ENCODE data around the gene FKBP1A. TPM values are rescaled to one million over a fixed set of nuclear protein-coding genes. Genes with fewer than 3 reads are reported as not detected.

The FKBP1A gene
- total RNA-seq, 2 experiments from 2014 or later, result 259 to 282 TPM

DNA sequence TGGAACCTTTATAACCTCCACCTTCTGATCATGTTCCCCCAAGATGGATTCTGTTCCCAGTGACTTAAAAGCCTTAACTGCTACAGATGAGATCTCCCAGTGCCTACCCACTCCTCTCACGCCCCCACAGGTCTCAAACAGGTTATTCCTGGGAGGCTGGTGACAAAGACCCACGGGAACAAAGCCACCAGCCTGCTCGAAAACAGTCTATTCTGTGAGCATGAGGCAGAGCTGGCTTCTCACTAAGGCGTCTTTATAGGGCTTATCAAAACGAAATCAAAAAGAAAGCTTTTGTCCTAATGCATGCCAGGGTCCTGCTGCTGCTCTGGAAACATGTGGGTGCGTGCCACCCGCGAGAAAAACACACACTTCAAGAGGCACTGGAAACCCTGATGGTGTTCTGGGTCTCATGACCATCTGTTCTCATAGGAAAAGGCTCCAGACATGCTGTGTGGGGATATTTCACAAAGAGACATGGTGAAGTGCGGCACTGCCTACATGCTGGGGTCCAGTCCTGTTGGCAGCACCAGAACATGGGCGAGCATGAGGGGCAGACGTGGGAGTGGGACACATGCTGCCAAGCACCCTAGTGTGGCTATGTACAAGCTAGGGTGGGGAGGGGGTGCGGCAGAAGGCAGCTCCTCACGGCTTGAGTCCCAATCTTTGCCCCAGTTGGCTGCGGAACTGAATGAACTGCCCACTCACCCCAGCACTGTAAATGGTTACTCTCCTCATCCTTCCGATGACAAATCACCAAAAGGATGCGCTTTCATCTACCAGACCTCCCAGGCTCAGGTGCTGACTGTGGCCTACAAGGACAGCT, 2.1 kb downstream of the FKBP1A start:
- ChIA-PET CTCF (interaction anchor here (1.0 to 2.1 kb wide), 7 partner anchors 8 to 78 kb away, joined by 3 to 12 read pairs (median 4); no protein-coding TSS in a partner anchor), POLR2A (interaction anchor here (0.6 to 4.4 kb wide), 14 partner anchors 9 to 89 kb away, joined by 3 to 18 read pairs (median 4); partner anchors contain the start of gene SDCBP2)
- Mint-ChIP-seq H3K36me3 (ENCODE audit: low read depth) (peaks cover 46% of the 10 kb centered on the region), H3K4me1 (ENCODE audit: low read depth) (peaks cover 64% of the 10 kb centered on the region), H3K9me3 (no peaks in the 10 kb centered on the region), H3K27ac (peak overlapping the region; percentile 88), H3K4me3 (peak overlapping the region; percentile 82), H3K27me3 (no peaks in the 10 kb centered on the region)
- ATAC-seq (no peak), DNase-seq (peak; percentile 39)
- TF ChIP-seq, protein P1, sequence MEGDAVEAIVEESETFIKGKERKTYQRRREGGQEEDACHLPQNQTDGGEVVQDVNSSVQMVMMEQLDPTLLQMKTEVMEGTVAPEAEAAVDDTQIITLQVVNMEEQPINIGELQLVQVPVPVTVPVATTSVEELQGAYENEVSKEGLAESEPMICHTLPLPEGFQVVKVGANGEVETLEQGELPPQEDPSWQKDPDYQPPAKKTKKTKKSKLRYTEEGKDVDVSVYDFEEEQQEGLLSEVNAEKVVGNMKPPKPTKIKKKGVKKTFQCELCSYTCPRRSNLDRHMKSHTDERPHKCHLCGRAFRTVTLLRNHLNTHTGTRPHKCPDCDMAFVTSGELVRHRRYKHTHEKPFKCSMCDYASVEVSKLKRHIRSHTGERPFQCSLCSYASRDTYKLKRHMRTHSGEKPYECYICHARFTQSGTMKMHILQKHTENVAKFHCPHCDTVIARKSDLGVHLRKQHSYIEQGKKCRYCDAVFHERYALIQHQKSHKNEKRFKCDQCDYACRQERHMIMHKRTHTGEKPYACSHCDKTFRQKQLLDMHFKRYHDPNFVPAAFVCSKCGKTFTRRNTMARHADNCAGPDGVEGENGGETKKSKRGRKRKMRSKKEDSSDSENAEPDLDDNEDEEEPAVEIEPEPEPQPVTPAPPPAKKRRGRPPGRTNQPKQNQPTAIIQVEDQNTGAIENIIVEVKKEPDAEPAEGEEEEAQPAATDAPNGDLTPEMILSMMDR (IDR thresholded peaks at IDR 0.05), result no peak
- intact Hi-C loops (cut with micrococcal nuclease), result loop anchor here (5.0 kb wide), 2 partner anchors 33 to 63 kb away; partner anchors contain the start of gene SDCBP2

DNA sequence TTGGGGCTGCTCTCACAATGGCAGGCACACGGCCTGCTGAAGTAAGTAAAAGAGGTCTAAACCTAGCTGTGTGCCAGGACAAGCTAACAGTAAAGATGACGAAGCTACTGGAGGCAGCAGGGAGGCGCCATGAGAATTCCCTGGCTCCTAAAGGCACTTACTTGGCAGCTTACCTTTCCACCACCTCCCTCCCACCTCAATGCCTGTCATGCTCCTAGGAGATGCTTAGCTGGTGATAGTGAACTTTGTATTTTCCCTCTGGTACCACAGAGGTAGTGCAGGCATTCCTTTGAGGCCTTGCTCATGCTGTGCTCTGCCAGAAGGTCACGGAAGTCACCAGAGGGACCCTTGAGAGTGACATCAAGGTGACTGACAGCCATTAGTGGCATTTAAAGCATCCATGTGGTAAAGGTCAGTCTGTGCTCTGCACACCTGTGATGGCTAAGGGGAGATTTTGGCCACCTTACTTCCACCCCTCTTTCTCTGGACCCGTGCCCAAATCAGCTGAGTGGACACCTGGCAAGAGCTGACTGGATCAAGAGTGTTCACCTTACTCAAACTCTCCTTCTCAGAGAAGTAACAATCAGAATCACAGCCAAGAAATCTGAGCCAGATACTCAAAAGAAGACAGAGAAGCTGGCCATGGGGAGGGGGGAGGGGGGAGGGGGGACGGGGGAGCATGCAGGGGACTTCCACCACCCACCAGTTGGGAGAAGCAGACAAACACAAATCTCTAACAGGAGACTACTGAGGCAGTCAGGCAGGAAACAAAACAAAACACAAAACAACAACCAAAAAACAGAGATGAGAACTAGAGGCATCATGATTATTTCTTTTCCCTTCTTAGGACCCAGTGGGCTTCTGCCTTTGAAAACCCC, 2.9 kb downstream of the FKBP1A start:
- Mint-ChIP-seq H3K27me3 (no peaks in the 10 kb centered on the region), H3K9me3 (no peaks in the 10 kb centered on the region), H3K4me3 (peak overlapping the region; percentile 82), H3K27ac (peak overlapping the region; percentile 89), H3K36me3 (ENCODE audit: low read depth) (peaks cover 51% of the 10 kb centered on the region), H3K4me1 (ENCODE audit: low read depth) (peaks cover 70% of the 10 kb centered on the region)
- intact Hi-C loops (cut with micrococcal nuclease), result loop anchor here (5.0 kb wide), 2 partner anchors 33 to 63 kb away; partner anchors contain the start of gene SDCBP2
- TF ChIP-seq, protein P1 (IDR thresholded peaks at IDR 0.05), result no peak
- DNase-seq, result peak; percentile 33
- CTCF ChIA-PET, result interaction anchor here (1.2 to 1.8 kb wide), 3 partner anchors 7 to 13 kb away, joined by 5 read pairs; no protein-coding TSS in a partner anchor
- POLR2A ChIA-PET, result interaction anchor here (0.7 to 4.4 kb wide), 7 partner anchors 13 to 125 kb away, joined by 3 to 18 read pairs (median 3); no protein-coding TSS in a partner anchor
- ATAC-seq, result no peak

DNA sequence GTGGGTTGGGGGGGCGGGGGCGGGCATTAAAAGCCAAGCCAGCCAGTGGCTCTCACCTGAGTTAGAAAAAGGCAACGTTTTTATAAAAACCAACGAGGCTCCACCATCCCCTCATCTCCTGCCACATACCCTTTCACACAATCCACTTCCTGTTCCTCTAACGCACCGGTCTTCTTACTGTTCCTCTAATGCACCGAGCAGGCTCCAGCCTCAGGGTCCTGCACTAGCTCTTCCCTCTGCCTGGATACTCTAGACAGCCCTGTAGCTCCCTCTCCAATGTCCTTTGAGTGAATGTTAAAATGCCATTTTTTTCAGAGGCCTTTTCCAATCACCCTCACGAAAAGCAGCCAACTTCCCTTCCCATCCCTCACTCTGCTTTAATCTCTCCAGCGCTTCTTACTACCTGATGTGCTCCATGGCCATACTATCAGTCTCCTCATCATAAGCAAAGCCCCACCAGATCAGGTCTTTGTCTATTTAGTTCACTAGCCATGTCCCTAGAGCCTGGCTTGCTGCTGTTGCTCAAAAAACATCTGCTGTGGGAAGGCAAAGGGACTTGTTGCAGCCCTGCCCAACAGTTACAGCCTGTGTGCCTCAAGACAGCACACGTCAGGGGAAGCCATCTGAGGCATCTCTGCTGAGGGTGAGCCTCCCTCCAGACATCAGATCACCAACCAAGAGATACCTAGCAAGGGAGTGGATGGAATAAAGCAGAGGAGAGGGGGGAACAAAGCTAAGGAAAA, 3.9 kb downstream of the FKBP1A start:
- TF ChIP-seq, protein P1 (IDR thresholded peaks at IDR 0.05), result no peak
- POLR2A ChIA-PET, result interaction anchor here (1.2 to 4.4 kb wide), 7 partner anchors 12 to 147 kb away, joined by 3 to 18 read pairs (median 3); no protein-coding TSS in a partner anchor
- Mint-ChIP-seq H3K36me3 (ENCODE audit: low read depth) (peaks cover 55% of the 10 kb centered on the region), H3K4me3 (peak overlapping the region; percentile 82), H3K4me1 (ENCODE audit: low read depth) (peaks cover 77% of the 10 kb centered on the region), H3K27me3 (no peaks in the 10 kb centered on the region), H3K9me3 (no peaks in the 10 kb centered on the region), H3K27ac (peak overlapping the region; percentile 89)
- CTCF ChIA-PET, result interaction anchor here (0.6 to 1.6 kb wide), 2 partner anchors 11 to 17 kb away, joined by 3 to 5 read pairs; no protein-coding TSS in a partner anchor
- intact Hi-C loops (cut with micrococcal nuclease), result no loop called here
- ATAC-seq (peak; percentile 21), DNase-seq (peak; percentile 34)

DNA sequence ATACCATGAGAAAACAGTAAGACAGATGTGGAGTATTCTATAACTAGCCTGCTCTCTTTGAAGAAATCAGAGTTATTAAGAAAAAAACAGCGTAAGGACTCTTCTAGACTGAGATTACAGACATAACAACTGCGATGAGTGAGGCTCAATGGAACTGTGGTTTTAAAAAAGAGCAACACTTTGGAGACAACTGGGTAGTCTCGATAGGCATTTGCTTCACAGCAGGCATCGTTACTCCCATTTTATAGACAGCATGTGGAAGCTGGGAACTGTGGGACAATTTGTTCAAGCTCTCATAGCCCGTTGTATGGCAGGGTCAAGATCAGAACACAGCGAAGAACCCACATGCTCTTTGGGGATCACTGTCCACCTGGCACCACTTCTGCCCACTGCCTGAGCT, 4.6 kb downstream of the FKBP1A start:
- H3K9me3 Mint-ChIP-seq, result no peaks in the 10 kb centered on the region
- ATAC-seq, result no peak
- CTCF ChIA-PET, result interaction anchor here (0.6 to 1.6 kb wide), 2 partner anchors 11 to 17 kb away, joined by 3 to 5 read pairs; no protein-coding TSS in a partner anchor
- no peak for DNase-seq
- POLR2A ChIA-PET, result interaction anchor here (1.2 to 1.3 kb wide), 2 partner anchors 66 to 146 kb away, joined by 3 to 4 read pairs; no protein-coding TSS in a partner anchor
- peaks cover 77% of the 10 kb centered on the region for H3K4me1 Mint-ChIP-seq (ENCODE audit: low read depth)
- peak overlapping the region; percentile 89 for H3K27ac Mint-ChIP-seq
- H3K27me3 Mint-ChIP-seq, result no peaks in the 10 kb centered on the region
- H3K36me3 Mint-ChIP-seq (ENCODE audit: low read depth), result peaks cover 59% of the 10 kb centered on the region
- TF ChIP-seq, protein P1 (IDR thresholded peaks at IDR 0.05), result no peak
- peak overlapping the region; percentile 82 for H3K4me3 Mint-ChIP-seq
- intact Hi-C loops (cut with micrococcal nuclease), result no loop called here

Measured in activated CD8-positive, alpha-beta T cell treated with anti-CD3 and anti-CD28 coated beads for 36 hours (primary cell).